GM12874 (cell line): ENCODE results near the gene WDR90.

Experiments
- CTCF ChIP-seq: IDR thresholded peaks from 2 replicates; pipeline ENCODE4 v1.5.1; 2011; ENCODE audit warnings: low read depth, mild to moderate bottlenecking, control low read depth, low read length, moderate library complexity; ENCODE audit not compliant: insufficient read depth

Gene WDR90

GRCh38 chr16:714079-714478 is 64.9 kb downstream of the WDR90 start:
- no peak for TF ChIP-seq CTCF

GRCh38 chr16:714558-715476 is 65.7 kb downstream of the WDR90 start, which contains the start of gene METRN:
METRN (plus strand) TSS chr16:715118; CDS start chr16:715290, 172 bp downstream.
- no peak for TF ChIP-seq CTCF

- peak; percentile 13; the same call in 1 of the 2 replicates for TF ChIP-seq CTCF
These were observed 66.5 kb downstream of the WDR90 start for GRCh38 chr16:715477-716199.

GRCh38 chr16:716200-716568 is 67.0 kb downstream of the WDR90 start:
- no peak for TF ChIP-seq CTCF

- no peak for TF ChIP-seq CTCF
These were observed 67.7 kb downstream of the WDR90 start for GRCh38 chr16:716768-717325.
